GM18868 (cell line): Measurements from ENCODE around the gene DNAJC6.
"Not testable (repeated sequence)": the region's sequence is repeated elsewhere in the genome, so short reads cannot be mapped to it uniquely, and the experiment has no call there.

ENCODE experiments used
- ATAC-seq: cut with Tn5 transposase; IDR thresholded peaks from one replicate; pipeline ENCODE4 v1.9.1; 2021; ENCODE audit warnings: mild to moderate bottlenecking, moderate library complexity; ENCODE audit not compliant: unreplicated experiment

DNAJC6 gene

GRCh38 chr1:65425006-65425405, 115.7 kb downstream of the DNAJC6 start:
- no peak for ATAC-seq

- ATAC-seq = no peak
These were observed 116.4 kb downstream of the DNAJC6 start for GRCh38 chr1:65425697-65426096.

GRCh38 chr1:65429078-65429477, 119.7 kb downstream of the DNAJC6 start:
- no peak for ATAC-seq

GRCh38 chr1:65429806-65430205, 120.5 kb downstream of the DNAJC6 start:
- no peak for ATAC-seq

- peak; percentile 67 for ATAC-seq
These were observed 121.9 kb downstream of the DNAJC6 start for GRCh38 chr1:65431111-65431705.

GRCh38 chr1:65432918-65433317, 123.6 kb downstream of the DNAJC6 start:
- ATAC-seq = no peak

GRCh38 chr1:65434255-65434654, 124.9 kb downstream of the DNAJC6 start:
- ATAC-seq = no peak

- no peak for ATAC-seq
These were observed 125.4 kb downstream of the DNAJC6 start for GRCh38 chr1:65434760-65435159.

GRCh38 chr1:65435987-65436386, 126.6 kb downstream of the DNAJC6 start:
- ATAC-seq = no peak

- ATAC-seq = no peak
These were observed 128.3 kb downstream of the DNAJC6 start for GRCh38 chr1:65437616-65438015.

GRCh38 chr1:65440322-65440900, 131.1 kb downstream of the DNAJC6 start:
- no peak for ATAC-seq

GRCh38 chr1:65440915-65441314, 131.6 kb downstream of the DNAJC6 start:
- no peak for ATAC-seq

GRCh38 chr1:65441464-65441863, 132.1 kb downstream of the DNAJC6 start:
- no peak for ATAC-seq

GRCh38 chr1:65442442-65442841, 133.1 kb downstream of the DNAJC6 start:
- ATAC-seq = no peak

GRCh38 chr1:65443647-65444046, 134.3 kb downstream of the DNAJC6 start:
- no peak for ATAC-seq

GRCh38 chr1:65444128-65444640, 134.8 kb downstream of the DNAJC6 start:
- no peak for ATAC-seq

GRCh38 chr1:65445837-65446236, 136.5 kb downstream of the DNAJC6 start:
- ATAC-seq = no peak

GRCh38 chr1:65449214-65449823, 140.0 kb downstream of the DNAJC6 start:
- ATAC-seq = no peak

GRCh38 chr1:65455678-65456077, 146.3 kb downstream of the DNAJC6 start:
- ATAC-seq = not testable (repeated sequence)

GRCh38 chr1:65456481-65456880, 147.1 kb downstream of the DNAJC6 start:
- ATAC-seq = no peak

- ATAC-seq = no peak
These were observed 148.5 kb downstream of the DNAJC6 start for GRCh38 chr1:65457868-65458267.

GRCh38 chr1:65458730-65459396, 149.5 kb downstream of the DNAJC6 start:
- ATAC-seq = peak; percentile 23
